SW480 (cell line): ENCODE results near the gene GRIK3.
"Not testable (repeated sequence)": the region's sequence is repeated elsewhere in the genome, so short reads cannot be mapped to it uniquely, and the experiment has no call there.

Experiments used
- DNase-seq: peaks from one replicate; pipeline ENCODE4 v3.0.0-alpha.2; 2016; ENCODE audit warnings: low spot score

The GRIK3 gene

GRCh38 chr1:36909359-36909758 lies 125.0 kb downstream of the GRIK3 start:
- not testable (repeated sequence) for DNase-seq

- no peak for DNase-seq
Measured at GRCh38 chr1:36908096-36908495, 126.2 kb downstream of the GRIK3 start.

DNA sequence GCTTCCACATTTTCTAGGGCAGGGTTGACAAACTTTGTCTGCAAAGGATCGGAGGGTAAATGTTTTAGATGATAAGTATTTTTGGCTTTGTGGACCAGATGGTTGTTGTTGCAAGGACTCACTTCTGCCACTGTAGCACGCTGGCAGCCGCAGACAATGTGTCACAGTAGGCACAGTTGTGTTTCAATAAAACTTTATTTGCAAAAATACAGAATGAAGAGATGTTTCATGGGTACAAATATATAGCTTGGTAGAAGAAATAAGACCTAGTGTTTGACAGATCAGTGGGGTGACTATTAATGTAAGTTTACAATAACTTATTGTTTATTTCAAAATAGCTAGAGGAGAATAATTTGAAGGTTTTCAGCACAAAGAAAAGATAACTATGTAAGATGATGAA lies 127.8 kb downstream of the GRIK3 start:
- DNase-seq, result no peak

- DNase-seq, result no peak
Measured at GRCh38 chr1:36905941-36906340, 128.4 kb downstream of the GRIK3 start.

DNA sequence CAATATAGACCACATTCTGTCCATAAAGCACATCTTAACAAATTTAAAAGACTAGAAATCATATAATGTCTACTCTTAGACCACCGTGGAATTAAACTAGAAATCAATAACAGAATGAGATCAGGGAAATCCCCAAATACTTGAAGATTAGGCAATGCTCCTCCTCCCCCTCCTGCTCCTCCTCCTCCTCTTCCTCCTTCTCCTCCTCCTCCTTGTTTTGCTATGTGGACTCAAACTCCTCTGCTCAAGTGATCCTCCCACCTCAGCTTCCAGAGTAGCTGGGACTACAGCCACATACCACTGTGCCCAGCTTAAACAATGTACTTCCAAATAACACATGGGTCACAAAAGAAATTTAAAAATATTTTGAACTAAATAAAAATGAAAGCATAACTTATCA lies 134.2 kb downstream of the GRIK3 start:
- DNase-seq, result no peak

DNA sequence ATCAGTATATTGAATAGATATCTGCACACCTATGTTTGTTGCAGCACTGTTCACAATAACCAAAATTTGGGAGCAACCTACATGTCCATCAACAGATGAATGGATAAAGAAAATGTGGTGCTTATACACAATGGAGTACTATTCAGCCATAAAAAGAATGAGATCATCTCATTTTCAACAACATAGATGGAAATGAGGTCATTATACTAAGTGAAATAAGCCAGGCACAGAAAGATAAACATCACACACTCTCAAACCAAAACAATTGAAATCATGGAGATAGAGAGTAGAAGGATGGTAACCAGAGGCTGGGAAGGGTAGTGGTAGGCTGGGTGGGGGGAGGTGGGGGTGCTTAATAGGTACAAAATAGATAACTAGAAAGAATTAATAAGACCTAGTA lies 136.5 kb downstream of the GRIK3 start:
- DNase-seq, result not testable (repeated sequence)

DNA sequence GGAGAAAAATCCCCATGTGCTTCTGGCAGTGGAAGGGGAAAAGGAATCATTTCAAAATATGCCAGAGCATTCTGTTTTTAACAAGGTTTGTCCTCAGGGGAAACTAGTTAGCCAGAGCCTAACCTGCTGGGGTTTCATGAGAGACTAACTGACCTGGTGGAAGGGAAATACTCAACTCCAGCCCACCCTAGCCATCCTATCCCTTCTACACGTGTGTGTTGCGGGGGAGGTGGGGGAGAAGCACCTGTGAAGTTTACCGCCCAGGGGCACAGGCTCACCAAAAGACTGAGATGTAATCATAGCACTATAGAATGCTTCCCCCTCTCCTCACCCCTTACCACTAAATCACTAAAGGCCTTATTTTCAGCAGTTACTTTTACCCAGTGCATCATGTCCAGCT lies 139.5 kb downstream of the GRIK3 start:
- DNase-seq, result no peak

- no peak for DNase-seq
Measured at GRCh38 chr1:36890776-36891175, 143.5 kb downstream of the GRIK3 start.

- no peak for DNase-seq
Measured at GRCh38 chr1:36889478-36890226, 144.7 kb downstream of the GRIK3 start.

DNA sequence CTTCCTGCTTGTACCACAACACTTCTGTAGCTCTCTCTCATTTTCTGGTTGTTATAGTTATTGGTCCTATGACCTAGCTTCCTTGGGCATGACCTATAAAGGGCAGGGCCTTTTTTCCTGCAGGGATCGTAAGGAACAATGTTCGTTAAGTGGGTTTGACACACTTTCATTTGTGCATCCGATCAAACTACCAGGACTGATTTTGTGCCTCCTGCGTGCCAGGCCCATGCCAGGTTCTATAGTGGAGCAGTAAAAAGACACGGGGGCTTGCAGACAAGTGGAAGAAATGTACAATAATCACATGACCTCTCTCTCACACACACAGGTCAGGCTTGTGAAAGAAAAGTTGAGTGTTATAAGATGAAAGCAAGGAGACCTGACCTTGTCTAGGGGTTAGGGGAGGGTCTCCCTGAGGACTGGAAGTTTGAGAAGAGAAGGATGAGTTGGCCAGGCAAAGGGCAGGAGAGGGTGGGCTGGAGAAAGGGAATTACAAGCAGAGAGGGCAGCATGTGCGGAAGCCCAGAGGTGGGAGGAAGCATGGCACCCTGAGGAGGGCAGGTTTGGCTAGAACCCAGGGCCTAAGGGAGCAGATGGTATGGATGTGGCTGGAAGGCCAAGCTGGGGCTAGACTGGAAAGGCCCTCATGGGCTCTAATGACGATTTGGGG lies 145.4 kb downstream of the GRIK3 start:
- no peak for DNase-seq

GRCh38 chr1:36885540-36886357 lies 148.6 kb downstream of the GRIK3 start:
- no peak for DNase-seq

- no peak for DNase-seq
Measured at GRCh38 chr1:36884801-36885200, 149.5 kb downstream of the GRIK3 start.

DNA sequence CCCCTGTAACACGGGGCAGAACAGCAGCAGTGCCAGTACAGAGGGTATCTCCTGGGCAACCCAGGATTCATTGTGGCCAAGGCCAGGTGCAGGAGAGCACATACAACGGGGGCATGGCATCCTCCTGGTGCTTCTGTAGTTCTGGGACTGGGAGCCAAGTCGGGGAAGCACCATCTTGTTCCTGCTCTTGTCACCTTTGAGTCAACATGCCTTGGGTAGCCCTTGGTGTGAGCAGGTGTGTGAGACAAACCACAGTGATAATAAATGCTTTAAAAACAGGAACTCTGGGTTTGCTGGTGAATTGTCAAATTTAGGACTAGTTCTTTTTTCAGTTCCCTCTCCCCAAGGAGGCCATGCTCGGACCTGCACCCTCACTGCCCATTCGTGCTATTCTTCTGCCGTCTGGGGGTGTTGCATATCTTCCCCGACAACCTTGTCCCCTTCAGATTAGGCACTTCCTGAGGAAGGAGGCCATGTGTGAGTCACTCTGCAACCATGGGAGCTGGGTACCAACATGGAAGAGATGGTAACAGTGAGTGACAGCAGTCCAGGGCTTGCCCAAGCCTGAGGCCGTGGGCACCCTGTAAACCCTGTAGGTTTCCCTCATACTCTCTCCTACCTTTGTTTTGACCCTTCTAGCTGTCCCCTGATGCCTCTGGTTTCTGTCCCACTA lies 150.2 kb downstream of the GRIK3 start:
- DNase-seq, result no peak

- DNase-seq, result no peak
Measured at GRCh38 chr1:36883315-36883949, 150.9 kb downstream of the GRIK3 start.

GRCh38 chr1:36882536-36883285 lies 151.6 kb downstream of the GRIK3 start:
- no peak for DNase-seq

DNA sequence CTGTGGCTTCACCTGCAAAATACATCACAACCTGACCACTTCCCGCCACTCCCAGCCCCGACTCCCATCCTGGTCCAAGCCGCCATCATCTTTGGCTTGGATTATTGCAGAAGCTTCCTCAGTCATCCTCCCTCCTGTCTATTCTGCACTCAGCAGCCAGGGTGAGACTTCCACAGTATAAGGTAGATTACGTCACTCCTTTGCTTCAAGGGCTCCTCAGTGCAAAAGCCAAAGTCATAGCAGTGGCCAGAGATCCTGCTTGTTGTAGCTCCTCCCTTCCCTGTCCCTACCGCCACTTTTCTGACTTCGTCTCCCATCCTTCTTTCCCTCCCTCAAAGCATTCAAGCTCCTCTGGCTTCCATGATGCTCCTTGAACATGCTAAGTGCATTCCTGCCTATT lies 152.8 kb downstream of the GRIK3 start:
- DNase-seq, result no peak

DNA sequence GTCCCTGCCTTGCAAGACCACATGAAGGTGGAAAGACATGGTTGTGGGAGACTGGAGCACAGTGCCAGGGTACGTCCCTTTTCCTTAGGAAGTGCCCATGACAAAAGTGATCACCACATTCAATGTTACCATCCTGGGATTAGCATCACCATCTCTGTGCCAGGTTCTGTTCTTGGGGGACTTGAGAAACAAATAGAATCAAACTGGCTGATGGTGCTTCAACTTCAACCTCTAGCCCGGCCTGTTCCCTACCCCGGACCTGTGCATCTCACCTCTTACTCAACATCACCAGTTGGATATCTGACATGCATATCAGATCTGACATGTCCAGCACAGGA lies 153.3 kb downstream of the GRIK3 start:
- DNase-seq, result no peak

GRCh38 chr1:36880155-36881067 lies 153.9 kb downstream of the GRIK3 start:
- DNase-seq, result no peak

- DNase-seq, result no peak
Measured at GRCh38 chr1:36879613-36880012, 154.7 kb downstream of the GRIK3 start.

DNA sequence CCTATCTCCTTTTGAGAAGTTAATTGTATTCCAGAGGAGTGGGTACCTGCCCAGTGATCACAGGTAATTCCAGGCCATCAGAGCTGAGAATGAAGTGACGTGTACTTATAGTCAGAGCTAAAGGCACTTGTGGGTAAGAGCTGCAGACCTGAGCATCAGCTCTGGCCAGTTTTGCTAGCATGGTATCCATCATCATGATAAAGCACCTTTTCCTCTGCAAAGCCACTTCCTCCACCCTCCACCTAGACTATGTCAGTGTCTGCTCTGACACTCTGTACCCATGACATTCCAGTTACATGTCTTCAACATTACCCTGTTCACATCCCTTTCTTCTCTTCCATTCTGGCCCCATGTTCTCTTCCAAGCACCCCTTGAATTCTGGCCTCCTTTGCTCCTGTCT lies 157.3 kb downstream of the GRIK3 start:
- DNase-seq, result no peak
